ENCODE data around the gene GRAMD2B. TPM values are rescaled to one million over a fixed set of nuclear protein-coding genes. Genes with fewer than 3 reads are reported as not detected.
"Not testable (repeated sequence)": the region's sequence is repeated elsewhere in the genome, so short reads cannot be mapped to it uniquely, and the experiment has no call there.

GRAMD2B gene
- total RNA-seq, 1 donor from 2014 or later, result 8.5 TPM

DNA sequence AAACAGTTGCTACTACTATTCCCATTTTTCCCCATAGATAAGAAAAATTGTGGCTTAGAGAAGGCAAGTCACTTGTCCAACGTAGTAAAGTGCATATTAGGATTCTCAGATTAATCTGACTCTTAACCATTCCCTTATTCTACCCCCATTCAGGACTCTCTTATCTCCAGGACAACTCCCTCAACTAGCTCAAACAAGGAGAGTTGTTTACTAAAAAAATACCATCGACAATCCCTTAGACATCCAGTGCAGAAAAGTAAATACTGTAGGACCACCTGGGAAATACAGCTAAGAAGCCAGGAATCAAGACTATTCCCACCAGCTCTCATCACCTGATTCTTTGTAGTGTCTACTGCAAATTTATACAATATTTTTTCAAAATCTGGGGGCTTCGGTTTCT, 9.4 kb upstream of the GRAMD2B start:
- ATAC-seq, result no peak

DNA sequence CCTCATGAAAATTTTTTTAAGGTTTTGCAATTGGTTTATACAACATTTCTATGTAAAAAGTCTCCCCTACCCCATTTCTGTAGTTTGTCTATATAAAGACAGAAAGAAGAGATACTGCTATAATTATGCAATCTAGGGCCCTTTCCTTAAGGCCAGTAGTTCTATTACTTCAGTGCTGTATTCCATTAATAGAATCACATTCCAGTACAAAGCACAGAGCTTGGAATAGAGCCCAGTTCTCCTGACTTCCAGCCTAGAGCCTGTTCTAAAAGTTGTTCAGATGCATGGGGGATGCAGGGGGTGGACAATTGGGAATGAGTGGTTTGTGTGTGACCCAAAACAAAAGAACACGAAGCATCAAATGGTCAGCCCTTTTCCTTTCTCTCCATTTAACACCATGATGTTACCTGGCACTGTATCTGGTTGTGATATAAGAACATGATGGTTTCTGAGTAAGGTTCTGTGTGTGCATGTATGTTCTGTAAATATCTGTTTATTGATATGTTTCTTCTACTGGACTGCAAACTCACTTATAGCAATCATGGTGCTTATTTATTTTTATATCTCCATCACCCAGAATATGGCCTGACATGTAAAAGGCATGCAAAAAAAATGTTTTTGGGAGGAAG, 8.2 kb upstream of the GRAMD2B start:
- ATAC-seq, result no peak

DNA sequence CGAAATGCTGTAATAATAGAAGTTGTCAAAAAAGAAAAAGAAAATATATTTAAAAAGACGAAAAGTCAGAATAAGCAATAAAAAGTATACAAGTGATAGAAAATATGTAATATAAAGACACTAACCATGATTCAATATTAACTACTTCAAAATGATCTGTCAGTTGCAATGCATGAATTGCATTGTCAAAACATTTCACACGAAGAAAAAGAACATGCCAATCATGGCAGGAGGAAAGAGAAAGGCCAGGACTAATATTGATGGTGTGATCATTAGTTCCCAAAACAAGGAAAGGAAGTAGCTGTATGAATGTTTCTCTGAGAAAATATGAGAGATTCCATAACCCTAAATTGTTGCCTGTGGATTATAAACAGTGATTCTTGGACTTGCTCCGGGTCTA, 7.4 kb upstream of the GRAMD2B start:
- no peak for ATAC-seq

- no peak for ATAC-seq
Observed at GRCh38 chr5:126416266-126416925, 6.8 kb upstream of the GRAMD2B start.

DNA sequence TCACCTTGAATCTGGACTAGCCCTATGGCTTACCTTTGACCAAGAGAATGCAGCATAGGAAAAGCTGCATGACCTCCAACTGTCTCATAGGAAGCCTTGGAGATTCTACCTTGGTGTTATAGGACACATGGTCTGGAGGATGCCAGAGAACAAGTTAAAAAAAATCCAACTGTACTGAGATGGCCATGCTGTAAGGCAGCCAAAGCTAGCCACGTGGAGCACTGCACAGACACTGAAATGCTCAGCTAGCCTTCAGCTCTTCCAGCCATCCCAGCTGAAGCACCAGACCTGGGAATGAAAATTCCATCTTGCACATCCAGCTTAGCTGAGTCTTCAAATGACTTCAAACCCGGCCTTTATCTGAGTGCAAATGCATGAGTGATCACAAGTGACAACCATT, 6.0 kb upstream of the GRAMD2B start:
- no peak for ATAC-seq

DNA sequence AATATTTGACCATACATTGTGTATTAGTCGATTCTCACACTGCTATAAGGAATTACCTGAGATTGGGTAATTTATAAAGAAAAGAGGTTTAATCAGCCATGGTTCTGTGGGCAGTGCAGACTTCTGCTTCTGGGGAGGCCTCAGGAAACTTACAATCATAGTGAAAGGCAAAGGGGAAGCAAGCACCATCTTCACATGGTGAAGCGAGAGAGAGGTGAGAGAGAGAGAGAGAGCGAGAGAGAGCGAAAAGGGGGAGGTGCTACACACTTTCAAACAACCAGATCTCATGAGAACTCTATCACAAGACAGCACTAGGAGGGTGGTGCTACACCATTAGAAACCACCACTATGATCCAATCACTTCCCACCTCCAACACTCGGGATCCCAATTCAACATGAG, 4.1 kb upstream of the GRAMD2B start:
- ATAC-seq, result no peak

- ATAC-seq, result peak; percentile 71
Observed at GRCh38 chr5:126428421-126428820, 5.2 kb downstream of the GRAMD2B start.

GRCh38 chr5:126430631-126431030, 7.4 kb downstream of the GRAMD2B start:
- no peak for ATAC-seq

GRCh38 chr5:126433701-126434100, 10.5 kb downstream of the GRAMD2B start:
- ATAC-seq, result no peak

GRCh38 chr5:126435261-126435660, 12.1 kb downstream of the GRAMD2B start:
- ATAC-seq, result no peak

GRCh38 chr5:126435714-126436113, 12.5 kb downstream of the GRAMD2B start:
- no peak for ATAC-seq

DNA sequence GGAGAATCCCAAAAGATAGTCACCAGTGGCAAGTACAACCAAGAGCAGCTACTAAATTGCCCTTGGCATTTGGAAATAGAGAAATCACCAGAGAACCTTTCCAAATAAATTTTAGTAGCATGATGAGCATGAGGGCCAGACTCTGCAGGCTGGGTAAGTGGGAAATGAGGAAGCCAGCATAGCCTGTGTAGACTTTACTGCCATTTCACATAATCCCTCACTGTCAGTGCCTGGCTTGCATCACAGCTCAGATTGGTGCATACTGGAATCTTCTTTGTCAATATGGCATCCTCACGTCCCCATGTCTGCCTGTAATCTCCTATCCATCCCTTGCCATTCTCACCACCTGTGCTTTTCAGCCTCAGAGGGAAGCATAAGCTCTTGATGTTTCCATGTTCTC, 14.5 kb downstream of the GRAMD2B start:
- no peak for ATAC-seq

- ATAC-seq, result no peak
Observed at GRCh38 chr5:126438267-126438666, 15.1 kb downstream of the GRAMD2B start.

DNA sequence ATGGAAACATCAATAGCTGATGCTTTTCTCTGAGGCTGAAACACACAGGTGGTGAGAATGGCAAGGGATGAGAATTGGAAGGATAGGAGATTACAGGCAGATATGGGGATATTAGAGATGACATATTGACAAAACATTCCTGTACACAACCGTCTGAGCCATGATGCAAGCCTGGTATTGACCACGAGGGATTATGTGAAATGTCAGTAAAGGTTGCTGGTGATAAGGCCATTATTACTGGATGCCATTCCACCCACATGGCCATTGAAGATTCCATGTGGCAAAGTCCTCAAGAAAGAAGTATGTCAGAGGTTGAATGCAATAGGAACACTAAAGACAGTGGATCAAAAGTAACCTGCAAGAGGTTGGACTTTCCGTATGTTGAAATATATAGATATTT, 15.7 kb downstream of the GRAMD2B start:
- no peak for ATAC-seq

DNA sequence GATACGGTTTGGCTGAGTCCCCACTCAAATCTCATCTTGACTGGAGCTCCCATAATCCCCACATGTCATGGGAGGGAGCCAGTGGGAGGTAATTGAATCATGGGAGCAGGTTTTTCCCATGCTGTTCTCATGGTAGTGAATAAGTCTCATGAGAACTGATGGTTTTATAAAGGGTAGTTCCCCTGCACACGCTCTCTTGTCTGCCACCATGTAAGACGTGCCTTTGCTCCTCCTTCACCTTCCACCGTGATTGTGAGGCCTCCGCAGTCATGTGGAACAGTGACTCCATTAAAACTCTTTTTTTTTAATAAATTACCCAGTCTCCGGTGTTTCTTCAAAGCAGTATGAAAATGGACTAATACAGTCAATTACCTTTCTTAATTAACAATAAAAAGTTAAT, 16.5 kb downstream of the GRAMD2B start:
- not testable (repeated sequence) for ATAC-seq

- ATAC-seq, result no peak
Observed at GRCh38 chr5:126441230-126441629, 18.0 kb downstream of the GRAMD2B start.

DNA sequence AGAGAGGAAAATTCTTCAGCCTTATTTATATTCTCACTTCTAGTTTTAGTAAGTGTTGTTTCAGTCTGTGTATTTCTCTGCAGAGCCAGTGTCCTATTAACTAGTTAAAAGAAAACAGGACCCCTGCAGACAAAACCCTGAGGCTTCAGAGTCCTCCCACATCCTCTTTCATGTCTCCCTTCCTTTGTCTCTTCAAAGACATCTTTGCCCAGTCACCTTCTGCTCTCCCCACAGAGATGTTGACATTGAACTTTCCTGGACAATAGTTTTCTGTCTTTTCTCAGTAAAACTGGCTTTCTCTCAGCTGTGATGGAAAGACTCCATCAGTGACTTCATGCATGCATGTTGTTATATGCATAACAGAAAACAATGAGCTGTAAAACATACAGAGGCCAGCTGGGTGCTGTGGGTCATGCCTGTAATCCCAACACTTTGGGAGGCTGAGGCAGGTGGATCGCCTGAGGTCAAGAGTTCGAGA, 20.2 kb downstream of the GRAMD2B start:
- no peak for ATAC-seq

- no peak for ATAC-seq
Observed at GRCh38 chr5:126444137-126444536, 20.9 kb downstream of the GRAMD2B start.

- no peak for ATAC-seq
Observed at GRCh38 chr5:126445502-126446174, 22.4 kb downstream of the GRAMD2B start.

DNA sequence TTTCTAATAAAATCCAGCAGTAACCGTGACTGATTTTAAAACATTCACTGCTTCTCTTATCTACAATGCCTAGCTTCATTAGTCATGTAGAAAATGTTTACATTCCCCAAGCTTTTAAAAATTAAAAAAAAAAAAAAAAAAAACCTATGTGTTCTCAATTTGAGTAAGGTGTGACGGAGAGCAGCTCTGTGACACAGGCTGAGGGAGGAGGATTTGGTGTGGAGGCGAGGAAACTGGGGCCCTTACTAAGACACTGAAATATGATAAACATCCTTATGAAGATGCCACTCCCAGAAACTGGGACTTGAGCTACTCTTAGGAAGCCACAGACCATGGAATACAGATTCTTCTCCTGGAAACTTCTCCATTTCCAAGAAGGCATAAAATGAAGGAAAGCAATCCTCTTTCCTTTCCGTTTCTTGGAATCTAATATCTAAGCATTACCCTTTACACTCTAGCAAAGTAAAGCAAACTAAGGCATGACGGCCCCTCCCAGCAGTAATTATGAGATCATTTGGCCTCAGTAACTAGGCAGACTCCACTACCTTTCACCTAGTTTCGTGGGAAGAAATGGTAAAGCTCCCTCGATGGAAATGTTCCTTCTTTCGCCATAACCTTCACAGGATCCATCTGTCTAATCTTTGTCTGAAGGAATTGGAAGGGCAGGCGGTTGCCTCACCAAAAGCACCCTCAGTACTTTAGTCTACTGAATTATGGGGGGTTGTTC, 23.5 kb downstream of the GRAMD2B start:
- peak; percentile 84 for ATAC-seq

DNA sequence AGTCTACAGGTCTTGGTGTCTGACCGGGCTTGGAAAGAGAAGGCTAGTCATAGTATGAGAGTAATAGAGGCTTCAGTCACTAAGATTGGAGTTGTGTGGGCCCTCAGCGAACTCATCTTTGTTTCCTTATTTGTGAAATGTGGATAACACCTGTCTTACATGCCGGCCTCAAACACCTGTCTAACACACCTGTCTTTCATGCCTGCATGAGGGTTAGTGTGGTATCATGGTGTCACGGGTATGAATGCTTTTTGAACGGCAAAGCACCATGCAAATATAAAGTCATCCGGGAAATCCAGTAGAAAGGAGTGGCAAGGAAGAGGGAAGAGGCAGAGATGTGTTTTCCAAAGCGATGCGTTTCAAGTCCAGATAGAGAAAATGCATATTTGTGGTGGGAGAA, 25.5 kb downstream of the GRAMD2B start:
- peak; percentile 10 for ATAC-seq

- ATAC-seq, result peak; percentile 90
Observed at GRCh38 chr5:126449751-126450271, 26.6 kb downstream of the GRAMD2B start.

GRCh38 chr5:126450346-126450745, 27.1 kb downstream of the GRAMD2B start:
- no peak for ATAC-seq

Data from esophagus mucosa (tissue), 1 donor.